ENCODE measurements around the gene KRT13. TPM values are rescaled to one million over a fixed set of nuclear protein-coding genes. Genes with fewer than 3 reads are reported as not detected.

KRT13 gene
- total RNA-seq, 1 experiment from 2014 or later = not detected

DNA sequence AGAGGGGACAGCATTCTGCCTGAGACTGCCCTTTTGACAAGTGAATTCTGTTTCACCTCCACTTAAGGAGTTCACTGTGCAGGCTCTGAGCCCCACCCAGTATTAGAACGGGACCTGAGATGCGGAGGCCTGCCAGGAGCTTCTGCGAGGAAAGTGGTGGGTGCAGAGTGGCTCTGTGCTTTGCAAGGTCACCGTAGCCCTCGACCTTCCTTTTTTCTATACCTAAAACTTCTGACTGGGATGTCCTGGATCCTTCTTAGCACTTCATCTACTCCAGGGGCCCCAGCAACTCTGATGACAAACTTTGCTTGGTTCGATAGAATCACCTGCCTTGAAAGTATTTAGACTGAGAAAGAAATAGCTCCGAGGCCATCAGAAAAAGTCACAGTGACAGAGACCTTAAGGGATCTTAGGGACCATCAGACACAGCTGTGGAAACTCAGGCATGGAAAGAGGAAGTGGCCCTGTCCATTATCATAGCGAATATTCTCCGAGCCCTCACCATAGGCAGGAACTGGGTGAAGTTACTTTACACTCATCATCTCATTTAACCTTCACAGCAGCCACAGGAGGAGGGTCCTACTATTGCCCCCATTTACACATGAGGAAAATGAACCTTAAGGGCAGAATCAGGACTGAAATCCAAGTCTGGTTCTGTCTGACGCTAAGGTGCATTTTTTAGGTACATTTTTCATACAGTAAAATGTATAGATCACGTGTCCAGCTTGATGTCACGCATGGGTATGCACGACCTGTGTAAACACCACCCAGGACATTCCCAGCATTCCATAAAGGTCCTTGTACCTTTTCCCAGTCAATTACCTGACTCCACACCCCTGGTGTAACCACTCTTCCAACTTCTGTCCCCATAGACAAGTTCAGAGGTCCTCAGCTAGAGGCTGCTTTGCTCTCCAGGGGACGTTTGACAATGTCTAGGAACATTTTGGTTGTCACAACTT is 676 bp upstream of the KRT13 start:
- POLR2A ChIA-PET = interaction anchor here (1.6 kb wide), 1 partner anchor 22 kb away, joined by 3 read pairs; the partner anchor contains the start of gene KRT19
- no peak overlapping the region for H3K27ac Mint-ChIP-seq
- no peak for ATAC-seq

DNA sequence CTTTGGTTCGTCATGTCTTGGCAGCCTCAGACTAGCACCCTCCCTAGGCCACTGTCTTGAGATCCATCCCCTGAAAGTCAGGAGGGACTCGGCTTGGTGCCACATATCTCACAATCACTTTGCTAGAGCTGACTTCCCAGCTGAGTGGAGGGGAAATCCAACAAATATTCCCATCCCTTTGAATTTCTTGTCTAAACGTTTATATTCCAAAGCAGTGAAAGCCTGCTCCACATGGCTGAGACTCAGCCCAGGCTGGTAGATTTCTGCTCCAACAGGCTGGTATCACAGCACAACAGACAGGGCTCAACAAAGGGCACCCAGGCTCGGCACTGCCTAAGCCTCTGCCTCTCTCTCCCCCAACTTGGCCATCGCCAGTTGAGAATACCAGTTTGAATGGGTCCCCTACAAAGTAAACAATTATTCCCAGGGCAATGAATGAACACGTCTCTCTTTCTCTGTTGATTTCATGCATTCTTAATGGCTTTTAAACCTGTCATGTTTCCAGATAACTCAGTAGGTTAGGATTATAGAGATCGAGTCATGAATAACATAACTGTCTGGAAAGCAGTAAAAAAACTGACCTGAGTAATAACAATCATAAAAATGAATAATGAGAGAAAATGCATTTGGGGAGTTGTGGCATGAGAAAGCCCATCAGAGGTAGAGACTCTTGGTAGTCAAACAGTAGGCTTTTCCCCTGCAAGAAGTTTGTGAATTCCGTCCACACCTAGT is 1.0 kb downstream of the KRT13 start:
- DNase-seq (ENCODE audit: low spot score) (no peak), ATAC-seq (no peak)
- no peak overlapping the region for H3K27ac Mint-ChIP-seq
- H3K4me1 Mint-ChIP-seq = peaks cover 23% of the 10 kb centered on the region
- H3K9me3 Mint-ChIP-seq = no peaks in the 10 kb centered on the region
- CTCF ChIA-PET = interaction anchor here (0.6 to 15.4 kb wide), 5 partner anchors 17 to 729 kb away, joined by 3 to 116 read pairs (median 6); no protein-coding TSS in a partner anchor
- H3K4me3 Mint-ChIP-seq = no peak overlapping the region
- peaks cover 2% of the 10 kb centered on the region for H3K27me3 Mint-ChIP-seq (ENCODE audit: low read depth)
- H3K36me3 Mint-ChIP-seq = no peaks in the 10 kb centered on the region
- POLR2A ChIA-PET = interaction anchor here (1.6 kb wide), 1 partner anchor 23 kb away, joined by 3 read pairs; the partner anchor contains the start of gene KRT19
- TF ChIP-seq, protein P1, sequence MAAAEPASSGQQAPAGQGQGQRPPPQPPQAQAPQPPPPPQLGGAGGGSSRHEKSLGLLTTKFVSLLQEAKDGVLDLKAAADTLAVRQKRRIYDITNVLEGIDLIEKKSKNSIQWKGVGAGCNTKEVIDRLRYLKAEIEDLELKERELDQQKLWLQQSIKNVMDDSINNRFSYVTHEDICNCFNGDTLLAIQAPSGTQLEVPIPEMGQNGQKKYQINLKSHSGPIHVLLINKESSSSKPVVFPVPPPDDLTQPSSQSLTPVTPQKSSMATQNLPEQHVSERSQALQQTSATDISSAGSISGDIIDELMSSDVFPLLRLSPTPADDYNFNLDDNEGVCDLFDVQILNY (CRISPR knock-in tag; IDR thresholded peaks at IDR 0.05) = no peak
- no peak for TF ChIP-seq JUN (CRISPR knock-in tag; IDR thresholded peaks at IDR 0.05)
- TF ChIP-seq ZNF263 (CRISPR knock-in tag; IDR thresholded peaks at IDR 0.05; ENCODE audit: low read depth) = no peak
- no peak for TF ChIP-seq RELA (CRISPR knock-in tag; IDR thresholded peaks at IDR 0.05; ENCODE audit: borderline replicate concordance)
- TF ChIP-seq, protein P2, sequence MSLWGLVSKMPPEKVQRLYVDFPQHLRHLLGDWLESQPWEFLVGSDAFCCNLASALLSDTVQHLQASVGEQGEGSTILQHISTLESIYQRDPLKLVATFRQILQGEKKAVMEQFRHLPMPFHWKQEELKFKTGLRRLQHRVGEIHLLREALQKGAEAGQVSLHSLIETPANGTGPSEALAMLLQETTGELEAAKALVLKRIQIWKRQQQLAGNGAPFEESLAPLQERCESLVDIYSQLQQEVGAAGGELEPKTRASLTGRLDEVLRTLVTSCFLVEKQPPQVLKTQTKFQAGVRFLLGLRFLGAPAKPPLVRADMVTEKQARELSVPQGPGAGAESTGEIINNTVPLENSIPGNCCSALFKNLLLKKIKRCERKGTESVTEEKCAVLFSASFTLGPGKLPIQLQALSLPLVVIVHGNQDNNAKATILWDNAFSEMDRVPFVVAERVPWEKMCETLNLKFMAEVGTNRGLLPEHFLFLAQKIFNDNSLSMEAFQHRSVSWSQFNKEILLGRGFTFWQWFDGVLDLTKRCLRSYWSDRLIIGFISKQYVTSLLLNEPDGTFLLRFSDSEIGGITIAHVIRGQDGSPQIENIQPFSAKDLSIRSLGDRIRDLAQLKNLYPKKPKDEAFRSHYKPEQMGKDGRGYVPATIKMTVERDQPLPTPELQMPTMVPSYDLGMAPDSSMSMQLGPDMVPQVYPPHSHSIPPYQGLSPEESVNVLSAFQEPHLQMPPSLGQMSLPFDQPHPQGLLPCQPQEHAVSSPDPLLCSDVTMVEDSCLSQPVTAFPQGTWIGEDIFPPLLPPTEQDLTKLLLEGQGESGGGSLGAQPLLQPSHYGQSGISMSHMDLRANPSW (CRISPR knock-in tag; conservative IDR thresholded peaks at IDR 0.05; ENCODE audit: low read depth) = no peak
- no peak for TF ChIP-seq CREM (CRISPR knock-in tag; IDR thresholded peaks at IDR 0.05)
- TF ChIP-seq, protein P3, sequence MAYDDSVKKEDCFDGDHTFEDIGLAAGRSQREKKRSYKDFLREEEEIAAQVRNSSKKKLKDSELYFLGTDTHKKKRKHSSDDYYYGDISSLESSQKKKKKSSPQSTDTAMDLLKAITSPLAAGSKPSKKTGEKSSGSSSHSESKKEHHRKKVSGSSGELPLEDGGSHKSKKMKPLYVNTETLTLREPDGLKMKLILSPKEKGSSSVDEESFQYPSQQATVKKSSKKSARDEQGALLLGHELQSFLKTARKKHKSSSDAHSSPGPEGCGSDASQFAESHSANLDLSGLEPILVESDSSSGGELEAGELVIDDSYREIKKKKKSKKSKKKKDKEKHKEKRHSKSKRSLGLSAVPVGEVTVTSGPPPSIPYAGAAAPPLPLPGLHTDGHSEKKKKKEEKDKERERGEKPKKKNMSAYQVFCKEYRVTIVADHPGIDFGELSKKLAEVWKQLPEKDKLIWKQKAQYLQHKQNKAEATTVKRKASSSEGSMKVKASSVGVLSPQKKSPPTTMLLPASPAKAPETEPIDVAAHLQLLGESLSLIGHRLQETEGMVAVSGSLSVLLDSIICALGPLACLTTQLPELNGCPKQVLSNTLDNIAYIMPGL (CRISPR knock-in tag; IDR thresholded peaks at IDR 0.05) = no peak
- TF ChIP-seq, protein P4, sequence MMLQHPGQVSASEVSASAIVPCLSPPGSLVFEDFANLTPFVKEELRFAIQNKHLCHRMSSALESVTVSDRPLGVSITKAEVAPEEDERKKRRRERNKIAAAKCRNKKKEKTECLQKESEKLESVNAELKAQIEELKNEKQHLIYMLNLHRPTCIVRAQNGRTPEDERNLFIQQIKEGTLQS (CRISPR knock-in tag; conservative IDR thresholded peaks at IDR 0.05) = no peak

More for the DNA sequence above, 676 bp upstream of the KRT13 start:
- Mint-ChIP-seq H3K27me3 (ENCODE audit: low read depth) (no peaks in the 10 kb centered on the region; the same call in 1 of the 2 replicates), H3K9me3 (no peaks in the 10 kb centered on the region), H3K4me3 (no peak overlapping the region), H3K36me3 (no peaks in the 10 kb centered on the region), H3K4me1 (peaks cover 19% of the 10 kb centered on the region)
- TF ChIP-seq, protein P5, sequence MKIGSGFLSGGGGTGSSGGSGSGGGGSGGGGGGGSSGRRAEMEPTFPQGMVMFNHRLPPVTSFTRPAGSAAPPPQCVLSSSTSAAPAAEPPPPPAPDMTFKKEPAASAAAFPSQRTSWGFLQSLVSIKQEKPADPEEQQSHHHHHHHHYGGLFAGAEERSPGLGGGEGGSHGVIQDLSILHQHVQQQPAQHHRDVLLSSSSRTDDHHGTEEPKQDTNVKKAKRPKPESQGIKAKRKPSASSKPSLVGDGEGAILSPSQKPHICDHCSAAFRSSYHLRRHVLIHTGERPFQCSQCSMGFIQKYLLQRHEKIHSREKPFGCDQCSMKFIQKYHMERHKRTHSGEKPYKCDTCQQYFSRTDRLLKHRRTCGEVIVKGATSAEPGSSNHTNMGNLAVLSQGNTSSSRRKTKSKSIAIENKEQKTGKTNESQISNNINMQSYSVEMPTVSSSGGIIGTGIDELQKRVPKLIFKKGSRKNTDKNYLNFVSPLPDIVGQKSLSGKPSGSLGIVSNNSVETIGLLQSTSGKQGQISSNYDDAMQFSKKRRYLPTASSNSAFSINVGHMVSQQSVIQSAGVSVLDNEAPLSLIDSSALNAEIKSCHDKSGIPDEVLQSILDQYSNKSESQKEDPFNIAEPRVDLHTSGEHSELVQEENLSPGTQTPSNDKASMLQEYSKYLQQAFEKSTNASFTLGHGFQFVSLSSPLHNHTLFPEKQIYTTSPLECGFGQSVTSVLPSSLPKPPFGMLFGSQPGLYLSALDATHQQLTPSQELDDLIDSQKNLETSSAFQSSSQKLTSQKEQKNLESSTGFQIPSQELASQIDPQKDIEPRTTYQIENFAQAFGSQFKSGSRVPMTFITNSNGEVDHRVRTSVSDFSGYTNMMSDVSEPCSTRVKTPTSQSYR (CRISPR knock-in tag; IDR thresholded peaks at IDR 0.05) = no peak
- TF ChIP-seq ZNF423 (CRISPR knock-in tag; IDR thresholded peaks at IDR 0.05) (no peak), SMAD4 (CRISPR knock-in tag; IDR thresholded peaks at IDR 0.05) (no peak), KAT7 (CRISPR knock-in tag; IDR thresholded peaks at IDR 0.05; ENCODE audit: borderline replicate concordance) (no peak), FOXK1 (CRISPR knock-in tag; IDR thresholded peaks at IDR 0.05) (no peak), ZNF317 (CRISPR knock-in tag; IDR thresholded peaks at IDR 0.05; ENCODE audit: borderline replicate concordance, low read depth) (no peak), JUN (CRISPR knock-in tag; IDR thresholded peaks at IDR 0.05) (no peak), SOX15 (CRISPR knock-in tag; IDR thresholded peaks at IDR 0.05) (no peak), GTF2I (CRISPR knock-in tag; conservative IDR thresholded peaks at IDR 0.05) (no peak), FOXP1 (CRISPR knock-in tag; IDR thresholded peaks at IDR 0.05; ENCODE audit: borderline replicate concordance) (no peak)
- TF ChIP-seq, protein P6, sequence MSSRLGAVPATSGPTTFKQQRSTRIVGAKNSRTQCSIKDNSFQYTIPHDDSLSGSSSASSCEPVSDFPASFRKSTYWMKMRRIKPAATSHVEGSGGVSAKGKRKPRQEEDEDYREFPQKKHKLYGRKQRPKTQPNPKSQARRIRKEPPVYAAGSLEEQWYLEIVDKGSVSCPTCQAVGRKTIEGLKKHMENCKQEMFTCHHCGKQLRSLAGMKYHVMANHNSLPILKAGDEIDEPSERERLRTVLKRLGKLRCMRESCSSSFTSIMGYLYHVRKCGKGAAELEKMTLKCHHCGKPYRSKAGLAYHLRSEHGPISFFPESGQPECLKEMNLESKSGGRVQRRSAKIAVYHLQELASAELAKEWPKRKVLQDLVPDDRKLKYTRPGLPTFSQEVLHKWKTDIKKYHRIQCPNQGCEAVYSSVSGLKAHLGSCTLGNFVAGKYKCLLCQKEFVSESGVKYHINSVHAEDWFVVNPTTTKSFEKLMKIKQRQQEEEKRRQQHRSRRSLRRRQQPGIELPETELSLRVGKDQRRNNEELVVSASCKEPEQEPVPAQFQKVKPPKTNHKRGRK (CRISPR knock-in tag; IDR thresholded peaks at IDR 0.05; ENCODE audit: borderline replicate concordance) = no peak
- TF ChIP-seq, protein P7, sequence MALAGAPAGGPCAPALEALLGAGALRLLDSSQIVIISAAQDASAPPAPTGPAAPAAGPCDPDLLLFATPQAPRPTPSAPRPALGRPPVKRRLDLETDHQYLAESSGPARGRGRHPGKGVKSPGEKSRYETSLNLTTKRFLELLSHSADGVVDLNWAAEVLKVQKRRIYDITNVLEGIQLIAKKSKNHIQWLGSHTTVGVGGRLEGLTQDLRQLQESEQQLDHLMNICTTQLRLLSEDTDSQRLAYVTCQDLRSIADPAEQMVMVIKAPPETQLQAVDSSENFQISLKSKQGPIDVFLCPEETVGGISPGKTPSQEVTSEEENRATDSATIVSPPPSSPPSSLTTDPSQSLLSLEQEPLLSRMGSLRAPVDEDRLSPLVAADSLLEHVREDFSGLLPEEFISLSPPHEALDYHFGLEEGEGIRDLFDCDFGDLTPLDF (CRISPR knock-in tag; IDR thresholded peaks at IDR 0.05) = no peak
- DNase-seq (ENCODE audit: low spot score) = no peak
- CTCF ChIA-PET = interaction anchor here (1.0 to 15.4 kb wide), 6 partner anchors 19 to 160 kb away, joined by 3 to 116 read pairs (median 6); no protein-coding TSS in a partner anchor
